HUDEP-2 (cell line): ENCODE results near the gene RGL3.
"Not testable (repeated sequence)": the region's sequence is repeated elsewhere in the genome, so short reads cannot be mapped to it uniquely, and the experiment has no call there.

Source experiments
- DNase-seq, 76 experiments: peaks; one replicate each; lab custom pipeline; 2025; ENCODE audit not compliant: unreplicated experiment in 76 of 76; lab: John Stamatoyannopoulos, UW

Gene RGL3

DNA sequence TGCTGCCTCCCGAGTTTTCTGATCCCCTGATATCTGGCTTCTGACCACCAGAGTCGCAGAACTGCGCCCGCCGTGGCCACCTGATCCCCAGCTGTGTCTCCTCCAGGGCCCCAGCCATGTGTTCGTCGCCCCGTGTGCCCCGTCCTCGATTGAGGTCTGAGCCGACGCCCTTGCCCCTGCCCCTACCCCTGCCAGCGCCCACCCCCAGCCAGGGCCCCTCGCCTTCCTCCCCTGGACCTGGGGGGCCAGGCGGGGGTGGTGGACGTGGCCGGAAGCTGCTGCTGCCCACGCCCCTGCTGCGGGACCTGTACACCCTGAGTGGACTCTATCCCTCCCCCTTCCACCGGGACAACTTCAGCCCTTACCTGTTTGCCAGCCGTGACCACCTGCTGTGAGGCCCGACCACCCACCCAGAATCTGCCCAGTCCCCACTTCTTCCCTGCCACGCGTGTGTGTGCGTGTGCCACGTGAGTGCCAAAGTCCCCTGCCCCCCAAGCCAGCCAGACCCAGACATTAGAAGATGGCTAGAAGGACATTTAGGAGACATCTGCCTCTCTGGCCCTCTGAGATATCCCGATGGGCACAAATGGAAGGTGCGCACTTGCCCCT is 54.7 kb downstream of the RGL3 start:
- no peak for DNase-seq

DNA sequence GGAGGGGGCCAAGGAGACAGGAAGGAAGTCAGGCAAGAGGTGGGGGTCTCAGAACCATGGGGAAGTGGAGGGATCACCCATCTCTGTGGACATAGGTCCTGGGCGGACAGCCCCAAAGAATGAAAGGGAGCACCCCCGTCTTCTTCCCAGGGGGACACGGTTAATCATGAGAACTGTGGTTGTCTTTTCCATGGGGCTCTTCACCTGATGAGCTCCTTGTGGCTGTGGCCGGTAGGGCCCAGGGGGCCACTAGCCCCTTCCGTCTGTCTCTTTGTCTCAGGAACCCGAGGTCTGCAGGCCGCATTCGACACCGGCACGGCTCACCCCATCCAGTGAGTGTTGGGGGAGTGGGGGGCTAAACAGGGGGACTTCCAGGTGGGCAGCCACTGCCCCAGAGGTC is 55.2 kb downstream of the RGL3 start:
- DNase-seq, result no peak

DNA sequence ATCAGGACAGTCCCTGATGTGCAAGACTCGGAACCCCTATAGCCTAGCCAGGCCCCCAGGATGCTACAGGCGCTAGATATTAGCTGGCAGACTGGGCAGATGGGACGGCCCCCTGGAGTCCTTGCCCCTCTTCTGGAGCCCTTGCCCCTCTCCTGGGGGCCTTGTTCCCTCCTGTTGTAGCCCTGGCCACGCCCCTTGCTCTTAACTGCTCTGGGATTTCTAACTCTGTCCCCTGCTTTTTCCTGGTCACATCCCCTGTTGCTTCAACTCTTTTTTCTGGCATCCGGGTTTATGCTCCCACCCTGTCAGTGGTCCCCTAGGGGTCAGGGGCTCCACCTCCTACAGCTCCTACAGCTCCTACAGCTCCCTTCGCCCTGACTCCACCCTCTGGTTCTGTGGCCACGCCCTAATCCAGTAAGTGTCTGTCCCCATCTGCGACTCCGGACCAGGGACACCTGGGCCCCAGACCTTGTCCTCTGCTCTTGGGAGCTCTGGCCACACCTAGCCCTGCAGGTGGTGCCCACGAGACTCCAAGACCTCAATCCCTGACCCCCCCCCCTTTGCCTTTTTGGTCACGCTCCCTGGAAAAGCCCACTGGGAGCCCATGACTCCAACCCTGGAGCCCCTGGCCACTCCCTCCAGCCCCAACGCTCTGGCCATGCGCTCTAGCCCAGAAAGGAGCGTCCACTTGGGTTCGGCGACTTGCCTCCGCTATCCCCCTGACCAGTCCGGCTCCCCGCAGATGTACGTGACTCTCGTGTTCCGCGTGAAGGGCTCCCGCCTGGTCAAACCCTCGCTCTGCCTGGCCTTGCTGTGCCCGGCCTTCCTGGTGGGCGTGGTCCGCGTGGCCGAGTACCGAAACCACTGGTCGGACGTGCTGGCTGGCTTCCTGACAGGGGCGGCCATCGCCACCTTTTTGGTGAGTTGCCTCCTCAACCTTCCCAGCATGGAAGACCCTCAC is 57.1 kb downstream of the RGL3 start:
- no peak for DNase-seq

DNA sequence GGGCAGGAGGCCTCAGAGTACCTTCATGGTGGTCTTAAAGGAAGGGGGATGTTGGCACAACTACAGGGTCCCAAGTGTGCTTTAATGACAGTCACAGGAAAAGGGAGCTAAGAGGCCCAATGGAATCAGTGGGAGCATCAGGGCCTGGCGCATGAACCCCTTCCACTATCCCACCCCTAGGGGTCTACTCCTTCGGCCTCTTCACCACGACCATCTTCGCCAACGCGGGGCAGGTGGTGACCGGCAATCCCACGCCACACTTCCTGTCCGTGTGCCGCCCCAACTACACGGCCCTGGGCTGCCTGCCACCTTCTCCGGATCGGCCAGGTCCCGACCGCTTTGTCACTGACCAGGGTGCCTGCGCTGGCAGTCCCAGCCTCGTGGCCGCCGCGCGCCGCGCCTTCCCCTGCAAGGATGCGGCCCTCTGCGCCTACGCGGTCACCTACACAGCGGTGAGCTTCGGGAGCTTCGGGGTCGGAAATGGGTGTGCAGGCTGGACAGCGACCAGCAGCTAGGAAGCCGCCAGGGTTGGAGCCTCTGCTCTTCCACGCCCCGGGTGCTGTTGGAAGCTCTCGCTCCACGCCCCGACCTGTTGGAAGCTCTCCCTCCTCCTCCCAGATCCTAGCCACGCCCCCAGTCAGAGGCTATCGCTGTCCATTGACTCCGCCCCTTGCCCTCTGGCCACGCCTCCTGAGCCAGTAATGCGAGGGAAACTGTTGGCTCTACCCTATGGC is 57.9 kb downstream of the RGL3 start:
- peak in 58 of 76 experiments; percentile 14 to 87 (median 59) for DNase-seq

DNA sequence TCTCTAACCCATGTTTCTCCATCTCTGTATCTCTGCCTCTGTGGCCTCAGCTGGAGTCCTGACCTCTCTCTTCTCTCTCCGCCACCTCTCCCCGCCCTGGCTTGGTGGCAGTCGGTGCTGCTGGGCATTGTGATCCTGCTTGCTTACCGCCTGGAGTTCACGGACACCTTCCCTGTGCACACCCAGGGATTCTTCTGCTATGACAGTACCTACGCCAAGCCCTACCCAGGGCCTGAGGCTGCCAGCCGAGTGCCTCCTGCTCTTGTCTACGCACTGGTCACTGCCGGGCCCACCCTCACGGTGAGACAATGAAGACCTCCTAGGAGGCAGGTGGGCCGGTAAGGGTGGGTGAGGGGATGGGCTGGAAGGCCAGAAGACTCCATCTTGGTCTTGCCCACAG is 59.7 kb downstream of the RGL3 start:
- no peak for DNase-seq

DNA sequence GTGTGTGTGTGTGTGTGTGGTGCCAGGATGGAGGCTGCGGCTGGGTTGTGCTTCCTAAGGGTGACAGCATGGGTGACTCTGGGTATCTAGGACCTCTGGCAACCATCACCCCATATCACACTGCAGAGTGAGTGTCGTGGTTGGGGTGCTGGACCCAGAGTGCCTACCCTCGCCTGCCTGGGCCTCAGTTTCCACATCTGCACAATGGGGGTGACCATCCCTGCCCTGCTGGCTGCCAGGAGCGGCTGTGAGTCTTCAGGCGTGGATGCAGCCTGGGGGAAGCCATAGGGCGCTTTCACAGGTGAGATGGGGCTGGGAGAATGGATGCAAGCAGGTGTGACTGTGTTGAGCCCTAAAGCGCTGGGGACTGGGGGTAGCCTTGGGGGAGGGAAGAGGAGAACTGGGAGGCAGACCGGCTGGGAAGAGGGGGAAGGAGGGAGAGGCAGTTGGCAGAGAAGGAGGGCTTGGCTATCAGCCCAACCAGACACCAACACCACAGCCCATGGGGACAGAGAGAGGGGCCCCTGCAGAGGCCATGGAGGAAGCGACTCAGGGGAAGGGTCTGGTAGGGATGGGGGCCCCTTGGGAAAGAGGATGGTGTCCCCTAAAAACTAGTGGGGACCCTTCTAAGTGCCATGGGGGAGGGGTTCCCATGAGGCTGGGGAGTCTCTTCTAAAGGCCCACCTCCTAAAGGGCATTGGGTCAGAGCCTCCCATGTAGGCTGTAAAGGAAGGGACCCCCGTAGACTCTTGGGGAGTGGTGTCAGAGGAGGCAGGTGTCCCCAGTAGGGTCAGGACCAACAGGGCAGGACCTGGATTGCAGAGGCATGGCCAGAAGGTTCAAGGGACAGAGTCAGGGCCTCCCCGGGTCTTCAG is 62.2 kb downstream of the RGL3 start:
- no peak for DNase-seq

DNA sequence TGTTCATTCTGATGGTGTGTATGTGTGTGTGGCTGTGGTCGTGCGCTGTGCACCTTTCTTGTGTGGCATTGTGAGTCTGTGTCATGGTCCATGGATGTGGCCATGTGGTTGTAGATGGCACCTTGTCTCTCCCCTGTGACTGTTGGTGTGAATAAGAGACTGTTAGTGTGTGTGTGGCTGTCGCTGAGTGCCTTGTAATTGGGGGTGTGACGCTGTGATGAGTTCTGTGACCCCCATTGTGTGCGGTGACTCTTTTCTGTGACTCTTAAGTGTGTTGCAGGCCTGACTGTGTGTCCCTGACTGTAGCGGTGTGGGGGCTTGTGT is 63.1 kb downstream of the RGL3 start:
- no peak for DNase-seq

DNA sequence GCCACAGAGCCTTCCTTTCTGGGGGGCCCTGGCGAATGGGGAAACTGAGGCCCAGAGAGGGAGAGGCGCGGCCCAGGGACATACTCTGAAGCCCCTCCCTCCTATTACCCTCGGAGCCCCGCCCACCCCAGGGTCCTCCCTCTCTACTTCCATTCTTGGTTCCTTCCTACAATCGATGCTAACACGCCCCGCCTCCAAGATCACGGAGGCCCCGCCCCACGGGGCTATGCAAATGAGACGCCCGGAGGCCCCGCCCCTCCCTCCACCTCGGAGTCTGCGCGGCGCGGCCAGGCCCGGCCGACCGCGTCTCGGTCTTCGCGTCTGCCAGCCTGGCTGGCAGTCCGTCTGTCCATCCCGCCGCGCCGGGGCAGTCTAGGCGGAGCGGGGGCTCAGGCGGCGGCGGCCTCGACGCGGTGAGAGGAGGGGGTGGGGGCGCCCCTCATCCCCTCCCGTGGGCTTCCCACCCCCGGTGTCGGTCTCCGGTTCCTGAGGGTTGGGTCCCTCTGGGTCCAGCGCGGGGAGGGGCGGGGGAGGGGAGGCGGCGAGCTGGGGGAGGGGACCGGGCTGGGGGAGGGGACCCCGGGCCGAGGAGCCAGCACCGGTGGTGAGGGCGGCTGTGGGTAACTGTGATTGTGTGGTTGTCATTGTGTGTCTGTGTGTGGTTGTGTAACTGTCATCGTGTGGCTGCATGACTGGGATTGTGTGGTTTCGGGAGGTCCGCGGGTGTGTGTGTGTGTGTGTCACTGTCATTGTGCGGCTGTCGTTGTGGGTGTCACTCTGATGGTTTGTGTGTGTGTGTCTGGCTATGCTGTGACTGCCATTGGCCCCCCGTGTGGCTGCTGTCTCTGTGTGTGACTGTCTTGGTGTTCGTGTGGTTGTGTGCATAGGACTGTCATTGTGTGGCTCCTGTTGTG is 63.7 kb downstream of the RGL3 start, which contains the start of gene PLPPR2:
Gene PLPPR2, plus strand, starts transcription at position 273 of the 914 bp plus-strand sequence. CDS start 2,242 bp downstream, outside the sequence.
- DNase-seq, result peak in 73 of 76 experiments; percentile 36 to 93 (median 81)

DNA sequence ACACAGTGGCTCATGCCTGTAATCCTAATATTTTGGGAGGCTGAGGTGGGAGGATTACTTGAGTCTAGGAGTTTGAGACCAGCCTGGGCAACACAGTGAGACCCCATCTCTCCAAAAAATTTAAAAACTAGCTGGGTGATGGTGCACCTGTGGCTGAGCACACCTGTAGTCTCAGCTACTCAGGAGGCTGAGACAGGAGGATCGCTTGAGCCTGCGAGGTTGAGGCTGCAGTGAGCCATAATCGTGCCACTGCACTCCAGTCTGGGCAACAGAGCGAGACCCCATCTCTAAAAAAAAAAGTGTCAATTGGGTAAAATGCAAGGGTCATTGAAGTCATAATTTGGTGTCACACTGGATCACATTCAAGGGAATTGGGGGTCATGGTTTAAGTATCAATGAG is 65.0 kb downstream of the RGL3 start:
- not testable (repeated sequence) for DNase-seq

DNA sequence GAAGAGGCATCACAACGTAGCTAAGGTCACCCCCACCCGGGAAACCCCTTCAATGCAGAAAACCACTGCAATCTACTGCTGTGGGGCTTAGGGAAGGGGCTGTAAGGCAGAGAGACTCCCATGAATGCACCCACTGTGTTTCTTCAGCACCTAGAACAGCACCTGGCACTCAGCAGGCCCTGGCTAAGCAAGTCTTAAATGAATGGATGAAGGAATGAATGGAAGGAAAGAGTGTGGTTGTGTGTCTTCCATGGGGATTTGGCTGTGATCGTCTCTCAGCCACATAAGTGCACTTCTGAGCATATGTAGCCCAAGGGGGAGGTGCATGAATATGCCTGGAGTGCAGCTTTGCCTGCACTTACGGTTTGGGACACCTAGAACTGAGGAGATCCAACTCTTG is 69.9 kb downstream of the RGL3 start:
- no peak for DNase-seq

DNA sequence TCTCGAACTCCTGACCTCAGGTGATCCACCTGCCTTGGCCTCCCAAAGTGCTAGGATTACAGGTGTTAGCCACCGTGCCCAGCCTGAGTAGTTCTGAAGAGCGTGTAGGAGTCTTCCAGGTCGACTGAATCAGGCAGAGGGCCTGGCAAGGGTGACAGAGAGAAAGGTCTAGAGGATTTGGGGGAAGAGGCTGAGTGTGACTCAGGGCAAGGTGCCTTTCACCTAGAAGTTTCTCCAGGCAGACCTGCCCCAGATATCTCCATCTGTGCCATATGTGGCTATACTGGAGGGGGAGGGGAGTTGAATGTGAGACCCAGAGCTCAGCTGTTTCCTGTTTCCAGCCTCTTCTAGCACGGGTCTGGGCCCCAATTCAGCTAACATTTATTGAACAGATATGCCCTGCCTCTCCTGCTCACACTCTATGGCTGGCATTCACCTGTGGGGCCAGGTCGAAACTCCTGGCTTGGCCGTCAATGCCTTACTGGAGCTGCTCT is 71.5 kb downstream of the RGL3 start:
- no peak for DNase-seq

DNA sequence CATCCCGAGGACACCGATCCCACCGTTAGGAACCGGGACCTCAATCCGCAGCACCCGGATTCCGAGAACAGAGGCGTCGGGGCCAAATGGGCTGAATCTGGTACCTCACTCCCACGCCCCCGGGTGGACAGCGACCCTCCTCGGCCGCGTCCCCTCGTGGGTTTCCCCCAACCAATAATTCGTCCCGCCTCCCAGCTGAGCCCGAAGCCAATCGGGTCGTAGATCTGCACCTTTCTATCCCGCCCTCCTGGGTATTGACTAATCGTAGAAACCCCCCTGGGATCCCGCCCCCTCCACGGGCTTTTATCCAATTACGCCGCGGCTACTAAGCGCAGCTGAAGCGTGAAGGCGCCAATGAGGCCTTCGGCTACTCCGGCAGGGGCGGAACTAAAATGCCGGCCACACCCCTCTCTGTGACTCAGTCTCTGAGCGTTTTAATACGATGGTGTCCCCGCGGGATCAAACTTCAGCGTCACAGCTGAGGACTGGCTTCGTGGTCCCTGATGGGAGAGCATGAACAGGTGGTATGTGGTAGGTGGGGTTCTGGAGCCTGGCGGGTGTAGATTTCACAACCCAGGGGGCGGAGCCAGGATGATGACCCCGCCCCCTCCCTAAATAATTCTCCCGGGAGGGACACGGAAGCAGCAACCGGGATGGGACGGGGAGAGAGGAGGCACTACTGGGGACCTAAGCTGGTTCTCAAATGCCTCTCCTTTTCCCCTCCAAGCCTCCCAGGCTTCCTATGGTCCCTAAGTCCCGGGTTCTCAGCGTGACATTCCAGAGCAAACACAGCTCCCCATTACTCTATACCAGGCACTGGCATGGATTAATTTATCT is 72.8 kb downstream of the RGL3 start, which contains the start of the genes CCDC159 and TMEM205:
Gene CCDC159, plus strand, starts transcription at position 416 of the 837 bp plus-strand sequence. Its CDS starts 88 bp downstream, at position 504.
Gene TMEM205, minus strand, starts transcription at position 165 of the 837 bp plus-strand sequence. CDS start 649 bp downstream, outside the sequence.
- peak in 75 of 76 experiments; percentile 76 to 100 (median 99) for DNase-seq

DNA sequence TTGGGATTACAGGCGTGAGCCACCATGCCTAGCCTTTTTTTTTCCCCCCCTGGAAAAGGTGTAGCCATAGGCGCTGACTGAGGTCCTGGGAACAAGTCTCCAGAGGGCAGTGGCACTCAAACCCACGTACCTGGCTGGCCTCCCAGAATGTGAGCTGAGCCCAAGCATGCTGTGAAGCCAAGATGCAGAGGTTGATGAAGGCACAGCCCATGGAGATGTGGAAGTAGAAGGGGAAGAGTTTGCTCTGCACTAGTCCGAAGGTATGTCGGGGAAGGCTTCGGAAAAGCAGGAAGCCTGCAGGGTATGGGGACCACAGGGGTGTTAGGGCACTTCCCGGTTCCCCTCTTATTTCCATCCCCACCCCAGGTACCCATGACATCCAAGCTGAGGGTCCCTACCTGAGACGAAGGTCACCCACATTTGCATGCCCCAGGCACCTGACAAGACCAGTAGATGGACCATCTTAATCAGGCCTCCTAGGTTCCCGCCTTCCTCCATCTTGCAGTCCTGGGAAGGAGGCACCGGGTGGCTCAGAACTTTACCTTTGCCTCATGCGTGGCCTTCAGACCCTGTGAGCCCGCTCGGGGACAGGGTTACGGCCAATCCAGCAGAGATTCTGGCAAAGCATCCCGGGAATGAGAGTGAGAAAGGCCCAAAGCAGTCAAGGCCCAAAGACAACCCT is 73.9 kb downstream of the RGL3 start:
- peak in 1 of 76 experiments; percentile 10 for DNase-seq
